Calu3 (cell line): ENCODE measurements around the gene SCAP. TPM values are rescaled to one million over a fixed set of nuclear protein-coding genes. Genes with fewer than 3 reads are reported as not detected.
A peak's percentile ranks its signal among the peaks of the same experiment; 100 is the strongest.

Source experiments
- BruUV-seq: library from RNA; stranded (reverse); fragments of 400-500 nt; replicated peaks from 2 replicates; lab custom pipeline; 2021; lab: Mats Ljungman, UMichigan
- CTCF ChIA-PET: fragments of 300-600 bp; sonication (Branson Sonifier 250); formaldehyde crosslinking; loops from one replicate; lab custom pipeline; 2022; ENCODE audit warnings: antibody characterized with exemption; lab: Charles Lee
- DNase-seq: peaks from one replicate; pipeline ENCODE4 v3.0.0; 2022
- H3K27ac Mint-ChIP-seq: one replicate; pipeline ENCODE4 v1.8.0; 2022; ENCODE audit warnings: mixed read lengths; ENCODE audit not compliant: unreplicated experiment
- H3K27me3 Mint-ChIP-seq: one replicate; pipeline ENCODE4 v1.8.0; 2022; ENCODE audit warnings: mixed read lengths; ENCODE audit not compliant: unreplicated experiment
- H3K36me3 Mint-ChIP-seq: one replicate; pipeline ENCODE4 v1.8.0; 2022; ENCODE audit warnings: mild to moderate bottlenecking, moderate library complexity, mixed read lengths; ENCODE audit not compliant: insufficient read depth, unreplicated experiment
- H3K4me1 Mint-ChIP-seq: one replicate; pipeline ENCODE4 v1.8.0; 2022; ENCODE audit warnings: mild to moderate bottlenecking, low read depth, mixed read lengths; ENCODE audit not compliant: unreplicated experiment
- H3K4me3 Mint-ChIP-seq: one replicate; pipeline ENCODE4 v1.8.0; 2022; ENCODE audit warnings: mild to moderate bottlenecking, low read depth, moderate library complexity, mixed read lengths; ENCODE audit not compliant: unreplicated experiment
- H3K9me3 Mint-ChIP-seq: one replicate; pipeline ENCODE4 v1.8.0; 2022; ENCODE audit warnings: low read depth, mixed read lengths; ENCODE audit not compliant: unreplicated experiment
- CTCF ChIP-seq: fragments of 200-600 bp; IDR thresholded peaks from one replicate; pipeline ENCODE4 v1.8.0; 2022; ENCODE audit warnings: antibody characterized with exemption; ENCODE audit not compliant: unreplicated experiment
- intact Hi-C: fragments of 100-400 bp; cut with micrococcal nuclease; formaldehyde crosslinking; loops from one replicate; pipeline ENCODE4 v1.10.0; 2022; ENCODE audit not compliant: unreplicated experiment
- total RNA-seq: library from RNA; stranded (reverse); gene quantifications from 2 replicates; pipeline ENCODE4 v1.2.3, GENCODE V29; 2022

The SCAP gene
- total RNA-seq, 1 experiment from 2014 or later: 74.2 TPM

- Mint-ChIP-seq H3K27ac (no peak overlapping the region), H3K4me1 (no peaks in the 10 kb centered on the region), H3K9me3 (no peaks in the 10 kb centered on the region), H3K36me3 (peaks cover 41% of the 10 kb centered on the region), H3K27me3 (no peaks in the 10 kb centered on the region), H3K4me3 (no peak overlapping the region)
- no peak for TF ChIP-seq CTCF
- DNase-seq: no peak
- intact Hi-C loops: no loop called here
- CTCF ChIA-PET: no interaction called here
- no TSS peak for BruUV-seq
These were observed 60.8 kb downstream of the SCAP start for GRCh38 chr3:47414666-47415587.

GRCh38 chr3:47414161-47414564 is 61.6 kb downstream of the SCAP start:
- DNase-seq: no peak
- TF ChIP-seq CTCF: no peak
- no peaks in the 10 kb centered on the region for H3K9me3 Mint-ChIP-seq
- no peak overlapping the region for H3K27ac Mint-ChIP-seq
- H3K27me3 Mint-ChIP-seq: no peaks in the 10 kb centered on the region
- BruUV-seq: no TSS peak
- H3K36me3 Mint-ChIP-seq: peaks cover 41% of the 10 kb centered on the region
- no peak overlapping the region for H3K4me3 Mint-ChIP-seq
- intact Hi-C loops: no loop called here
- no peaks in the 10 kb centered on the region for H3K4me1 Mint-ChIP-seq
- CTCF ChIA-PET: no interaction called here

- no peak overlapping the region for H3K27ac Mint-ChIP-seq
- no peaks in the 10 kb centered on the region for H3K9me3 Mint-ChIP-seq
- H3K27me3 Mint-ChIP-seq: no peaks in the 10 kb centered on the region
- TSS peak; percentile 64 for BruUV-seq
- no peak for TF ChIP-seq CTCF
- no peak overlapping the region for H3K4me3 Mint-ChIP-seq
- DNase-seq: no peak
- H3K4me1 Mint-ChIP-seq: no peaks in the 10 kb centered on the region
- CTCF ChIA-PET: no interaction called here
- intact Hi-C loops: no loop called here
- peaks cover 41% of the 10 kb centered on the region for H3K36me3 Mint-ChIP-seq
These were observed 62.0 kb downstream of the SCAP start for GRCh38 chr3:47413751-47414150.

- no peak for DNase-seq
- peak overlapping the region; percentile 6 for H3K27ac Mint-ChIP-seq
- BruUV-seq: TSS peak; percentile 54
- no peaks in the 10 kb centered on the region for H3K9me3 Mint-ChIP-seq
- intact Hi-C loops: no loop called here
- H3K36me3 Mint-ChIP-seq: peaks cover 44% of the 10 kb centered on the region
- no peak overlapping the region for H3K4me3 Mint-ChIP-seq
- H3K27me3 Mint-ChIP-seq: no peaks in the 10 kb centered on the region
- TF ChIP-seq CTCF: no peak
- H3K4me1 Mint-ChIP-seq: no peaks in the 10 kb centered on the region
- CTCF ChIA-PET: interaction anchor here (0.6 kb wide), 1 partner anchor 94 kb away, joined by 3 read pairs; no protein-coding TSS in a partner anchor
These were observed 62.8 kb downstream of the SCAP start for GRCh38 chr3:47412842-47413520.
